NB4 (cell line): Measurements from ENCODE around the gene KLF16.

ENCODE experiments used
- CTCF ChIP-seq: IDR thresholded peaks from one replicate; pipeline ENCODE4 v1.5.1; 2012; ENCODE audit warnings: low read depth, low read length
- MAX ChIP-seq: IDR thresholded peaks from 2 replicates; pipeline ENCODE4 v1.6.1; 2011; ENCODE audit warnings: low read depth, low read length
- MYC ChIP-seq: IDR thresholded peaks from 2 replicates; pipeline ENCODE4 v1.6.1; 2011; ENCODE audit warnings: low read depth, low read length
- POLR2A ChIP-seq: IDR thresholded peaks from 2 replicates; pipeline ENCODE4 v1.6.1; 2011; ENCODE audit warnings: mild to moderate bottlenecking; ENCODE audit not compliant: insufficient read length; ENCODE audit errors: extremely low read depth

GRCh38 chr19:1889907-1890306 is 26.5 kb upstream of the KLF16 start:
- TF ChIP-seq CTCF (no peak), MAX (no peak), POLR2A (no peak), MYC (no peak)
